Endometrium (tissue), 2 donors: ENCODE results near the gene HMGB4.

Source experiments
- FAIRE-seq: peaks from 2 replicates; lab custom pipeline; 2012; peaks lifted over from hg19 to GRCh38; lab: Jason Lieb, UNC
- donor health status: control.
- donor health status: control.

Gene HMGB4

GRCh38 chr1:33848205-33848937 is 15.5 kb upstream of the HMGB4 start:
- FAIRE-seq = no peak

- no peak for FAIRE-seq
Observed at GRCh38 chr1:33849211-33849610, 14.7 kb upstream of the HMGB4 start.

- FAIRE-seq = no peak
Observed at GRCh38 chr1:33850481-33850880, 13.4 kb upstream of the HMGB4 start.

- no peak for FAIRE-seq
Observed at GRCh38 chr1:33852711-33853110, 11.2 kb upstream of the HMGB4 start.

- no peak for FAIRE-seq
Observed at GRCh38 chr1:33853431-33853830, 10.4 kb upstream of the HMGB4 start.

GRCh38 chr1:33854091-33854490 is 9.8 kb upstream of the HMGB4 start:
- no peak for FAIRE-seq

- FAIRE-seq = no peak
Observed at GRCh38 chr1:33860671-33861070, 3.2 kb upstream of the HMGB4 start.

- FAIRE-seq = no peak
Observed at GRCh38 chr1:33864460-33865389, 846 bp downstream of the HMGB4 start.

GRCh38 chr1:33866281-33866680 is 2.4 kb downstream of the HMGB4 start:
- FAIRE-seq = no peak

- no peak for FAIRE-seq
Observed at GRCh38 chr1:33867684-33868083, 3.8 kb downstream of the HMGB4 start.

- no peak for FAIRE-seq
Observed at GRCh38 chr1:33872275-33872674, 8.4 kb downstream of the HMGB4 start.

- FAIRE-seq = no peak
Observed at GRCh38 chr1:33872683-33873082, 8.8 kb downstream of the HMGB4 start.

- FAIRE-seq = no peak
Observed at GRCh38 chr1:33874636-33875035, 10.8 kb downstream of the HMGB4 start.

- no peak for FAIRE-seq
Observed at GRCh38 chr1:33875862-33876261, 12.0 kb downstream of the HMGB4 start.

GRCh38 chr1:33876970-33877650 is 13.2 kb downstream of the HMGB4 start:
- FAIRE-seq = no peak

- no peak for FAIRE-seq
Observed at GRCh38 chr1:33878392-33878791, 14.5 kb downstream of the HMGB4 start.

GRCh38 chr1:33880305-33880704 is 16.4 kb downstream of the HMGB4 start:
- FAIRE-seq = no peak

GRCh38 chr1:33886496-33886895 is 22.6 kb downstream of the HMGB4 start:
- FAIRE-seq = no peak

- no peak for FAIRE-seq
Observed at GRCh38 chr1:33893147-33893830, 29.4 kb downstream of the HMGB4 start.

- no peak for FAIRE-seq
Observed at GRCh38 chr1:33895396-33895795, 31.5 kb downstream of the HMGB4 start.

- FAIRE-seq = no peak
Observed at GRCh38 chr1:33895976-33896375, 32.1 kb downstream of the HMGB4 start.

- FAIRE-seq = no peak
Observed at GRCh38 chr1:33897092-33897725, 33.3 kb downstream of the HMGB4 start.
